Gastroesophageal sphincter (tissue), 4 donors: ENCODE results near the gene ADAM10. TPM values are rescaled to one million over a fixed set of nuclear protein-coding genes. Genes with fewer than 3 reads are reported as not detected.
"Not testable (repeated sequence)": the region's sequence is repeated elsewhere in the genome, so short reads cannot be mapped to it uniquely, and the experiment has no call there.

Source experiments
- ATAC-seq: fragments of 150-250 bp; one replicate; pipeline ENCODE4 v1.9.1; 2016; ENCODE audit warnings: mild to moderate bottlenecking, moderate library complexity
- H3K27ac ChIP-seq, 4 donors: fragments of 200-600 bp; sonication (generic) in 3 of 4; 1 replicate in 3 of 4; 2 replicates in 1 of 4; pipeline ENCODE4 v1.5.1; 2016 to 2019
- H3K27me3 ChIP-seq: fragments of 200-600 bp; sonication (generic); one replicate; pipeline ENCODE4 v1.5.1; 2019
- H3K36me3 ChIP-seq, 2 donors: fragments of 200-600 bp; sonication (generic); one replicate each; pipeline ENCODE4 v1.5.1; 2019; ENCODE audit warnings: control low read depth in 1 of 2
- H3K4me1 ChIP-seq, 3 donors: fragments of 200-600 bp; sonication (generic); 1 replicate in 2 of 3; 2 replicates in 1 of 3; pipeline ENCODE4 v1.5.1; 2016 to 2019; ENCODE audit warnings: control low read depth in 2 of 3
- H3K4me3 ChIP-seq, 2 donors: fragments of 200-600 bp; sonication (generic); one replicate each; pipeline ENCODE4 v1.5.1; 2019; ENCODE audit warnings: mild to moderate bottlenecking in 1 of 2, moderate library complexity in 1 of 2
- H3K9me3 ChIP-seq, 3 donors: fragments of 200-600 bp; sonication (generic); one replicate each; pipeline ENCODE4 v1.5.1; 2017 to 2019; ENCODE audit warnings: control low read depth in 2 of 3
- EP300 ChIP-seq: sonication (generic); formaldehyde crosslinking; IDR thresholded peaks from one replicate; pipeline ENCODE4 v1.6.1; 2017; ENCODE audit warnings: antibody characterized with exemption, mild to moderate bottlenecking
- POLR2A ChIP-seq, 2 donors: fragments of 450-650 bp; IDR thresholded peaks; one replicate each; pipeline ENCODE4 v1.6.1; 2017; ENCODE audit warnings: antibody characterized with exemption in 2 of 2, mild to moderate bottlenecking in 2 of 2, moderate library complexity in 1 of 2
- POLR2AphosphoS5 ChIP-seq: sonication (generic); formaldehyde crosslinking; IDR thresholded peaks from one replicate; pipeline ENCODE4 v1.6.1; 2017; ENCODE audit warnings: antibody characterized with exemption
- WGBS, 2 donors: methylation state at CpG; one replicate each; pipeline ENCODE4 v1.1.5; 2018; ENCODE audit warnings: low coverage in 1 of 2; 5-methylcytosine and 5-hydroxymethylcytosine counted together
- total RNA-seq, 4 donors: library from RNA; depleted of rRNA; stranded (reverse); fragments of >200 nt; gene quantifications; one replicate each; pipeline ENCODE4 v1.1.0, GENCODE V29; 2016
- TF ChIP-seq, protein P1 (sequence below), 4 experiments: fragments of 200-600 bp in 2 of 4; fragments of 450-650 bp in 2 of 4; sonication (generic) in 1 of 4; IDR thresholded peaks; one replicate each; pipeline ENCODE4 v1.5.1; 2017 to 2019; ENCODE audit warnings: antibody characterized with exemption in 4 of 4, mild to moderate bottlenecking in 2 of 4, moderate library complexity in 2 of 4

Gene ADAM10
- total RNA-seq, 4 donors from 2014 or later, result 59.5 to 69.1 (median 62.3) TPM

DNA sequence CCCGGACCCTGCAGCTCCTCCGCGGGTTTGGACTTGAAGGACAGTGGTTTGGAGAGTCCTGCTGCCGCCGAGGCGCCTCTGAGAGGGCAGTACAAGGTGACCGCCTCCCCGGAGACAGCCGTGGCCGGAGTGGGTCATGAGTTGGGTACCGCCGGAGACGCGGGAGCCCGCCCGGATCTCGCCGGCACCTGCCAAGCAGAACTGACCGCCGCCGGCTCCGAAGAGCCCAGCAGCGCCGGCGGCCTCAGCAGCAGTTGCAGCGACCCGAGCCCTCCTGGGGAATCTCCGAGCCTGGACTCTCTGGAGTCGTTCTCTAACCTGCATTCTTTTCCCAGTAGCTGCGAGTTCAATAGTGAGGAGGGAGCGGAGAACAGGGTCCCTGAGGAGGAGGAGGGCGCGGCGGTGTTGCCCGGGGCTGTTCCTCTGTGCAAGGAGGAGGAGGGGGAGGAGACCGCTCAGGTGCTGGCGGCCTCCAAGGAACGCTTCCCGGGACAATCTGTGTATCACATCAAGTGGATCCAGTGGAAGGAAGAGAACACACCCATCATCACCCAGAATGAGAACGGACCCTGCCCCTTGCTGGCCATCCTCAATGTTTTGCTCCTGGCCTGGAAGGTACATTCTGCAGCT, 22.2 kb upstream of the ADAM10 start:
- H3K27me3 ChIP-seq, result no peaks in the 10 kb centered on the region
- no peaks in the 10 kb centered on the region for H3K36me3 ChIP-seq
- no peak for TF ChIP-seq POLR2AphosphoS5
- no peak for TF ChIP-seq POLR2A (IDR thresholded peaks at IDR 0.05)
- no peak for TF ChIP-seq EP300
- TF ChIP-seq, protein P1, sequence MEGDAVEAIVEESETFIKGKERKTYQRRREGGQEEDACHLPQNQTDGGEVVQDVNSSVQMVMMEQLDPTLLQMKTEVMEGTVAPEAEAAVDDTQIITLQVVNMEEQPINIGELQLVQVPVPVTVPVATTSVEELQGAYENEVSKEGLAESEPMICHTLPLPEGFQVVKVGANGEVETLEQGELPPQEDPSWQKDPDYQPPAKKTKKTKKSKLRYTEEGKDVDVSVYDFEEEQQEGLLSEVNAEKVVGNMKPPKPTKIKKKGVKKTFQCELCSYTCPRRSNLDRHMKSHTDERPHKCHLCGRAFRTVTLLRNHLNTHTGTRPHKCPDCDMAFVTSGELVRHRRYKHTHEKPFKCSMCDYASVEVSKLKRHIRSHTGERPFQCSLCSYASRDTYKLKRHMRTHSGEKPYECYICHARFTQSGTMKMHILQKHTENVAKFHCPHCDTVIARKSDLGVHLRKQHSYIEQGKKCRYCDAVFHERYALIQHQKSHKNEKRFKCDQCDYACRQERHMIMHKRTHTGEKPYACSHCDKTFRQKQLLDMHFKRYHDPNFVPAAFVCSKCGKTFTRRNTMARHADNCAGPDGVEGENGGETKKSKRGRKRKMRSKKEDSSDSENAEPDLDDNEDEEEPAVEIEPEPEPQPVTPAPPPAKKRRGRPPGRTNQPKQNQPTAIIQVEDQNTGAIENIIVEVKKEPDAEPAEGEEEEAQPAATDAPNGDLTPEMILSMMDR (IDR thresholded peaks at IDR 0.05), result no peak
- peak; percentile 13 for ATAC-seq
- H3K9me3 ChIP-seq, result no peaks in the 10 kb centered on the region
- WGBS, 2 donors, result 0% methylated on average over 1 of the region's 40 CpGs
- peaks cover 0 to 56% (median 4%) of the 10 kb centered on the region in 3 donors for H3K4me1 ChIP-seq
- peak overlapping the region; percentile 96 to 99 (median 99) for H3K27ac ChIP-seq
- peak overlapping the region; percentile 89 to 97 for H3K4me3 ChIP-seq

DNA sequence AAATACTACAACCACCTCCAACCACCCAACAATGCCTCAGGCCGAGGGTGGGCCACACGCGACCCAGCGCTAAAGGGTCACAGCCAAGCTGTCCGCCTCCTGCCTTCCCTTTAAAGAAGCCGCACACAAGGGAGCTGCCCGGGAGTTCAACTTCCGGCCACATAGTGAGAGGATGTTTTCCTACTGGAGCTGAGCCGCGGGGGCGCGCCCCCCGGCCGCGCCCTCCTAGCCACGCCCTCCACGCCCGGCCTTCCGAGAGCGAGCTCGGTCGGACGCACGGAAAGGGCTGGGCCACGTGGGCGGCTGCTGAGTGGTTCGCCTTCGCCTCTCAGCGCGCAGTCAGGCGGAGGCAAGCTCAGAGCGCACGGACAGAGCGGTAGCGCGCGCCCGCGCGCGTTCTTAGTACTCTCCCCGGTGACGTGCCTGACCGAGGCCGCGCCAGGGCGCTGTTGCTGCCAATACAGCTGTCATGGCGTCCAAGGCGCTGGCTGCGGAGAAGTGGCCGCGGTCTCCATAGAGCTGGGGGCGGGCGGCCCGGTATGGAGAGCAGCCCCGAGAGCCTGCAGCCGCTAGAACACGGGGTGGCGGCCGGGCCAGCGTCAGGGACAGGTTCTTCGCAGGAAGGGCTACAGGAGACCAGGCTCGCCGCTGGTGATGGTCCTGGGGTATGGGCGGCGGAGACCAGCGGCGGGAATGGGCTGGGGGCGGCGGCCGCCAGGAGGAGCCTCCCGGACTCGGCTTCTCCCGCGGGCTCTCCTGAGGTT, 21.5 kb upstream of the ADAM10 start, which contains the start of gene MINDY2:
Gene MINDY2, plus strand, starts transcription at position 446 of the 764 bp plus-strand sequence. Its CDS starts 94 bp downstream, at position 540.
- TF ChIP-seq, protein P1 (IDR thresholded peaks at IDR 0.05), result peak in 2 of 4 experiments; percentile 33 to 39
- TF ChIP-seq POLR2A (IDR thresholded peaks at IDR 0.05) (peak; percentile 83 to 88), EP300 (no peak), POLR2AphosphoS5 (peak; percentile 94)
- ATAC-seq, result peak; percentile 99

DNA sequence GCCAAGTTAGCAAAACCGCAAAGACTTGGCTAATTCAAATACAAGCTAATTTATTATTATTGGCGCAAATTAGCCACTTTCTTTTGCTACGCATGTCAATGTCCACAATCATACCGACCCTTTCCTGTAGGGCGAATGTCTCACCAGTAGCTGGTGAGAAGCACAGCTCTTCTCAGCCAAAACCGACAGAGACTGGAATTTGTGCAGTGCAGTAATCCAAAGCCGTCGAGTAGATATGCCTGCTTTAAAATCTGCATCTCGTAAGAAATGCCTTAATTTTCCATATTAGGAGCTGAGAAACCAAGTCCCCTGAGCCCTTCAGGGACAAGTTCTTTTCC, 21.0 kb upstream of the ADAM10 start:
- ATAC-seq, result peak; percentile 31
- Histone ChIP-seq H3K36me3 (no peaks in the 10 kb centered on the region), H3K4me1 (peaks cover 0 to 44% (median 4%) of the 10 kb centered on the region in 3 donors), H3K9me3 (no peaks in the 10 kb centered on the region), H3K27me3 (no peaks in the 10 kb centered on the region), H3K4me3 (peak overlapping the region; percentile 70 to 97), H3K27ac (peak overlapping the region; percentile 96 to 99 (median 99))
- TF ChIP-seq, protein P1 (IDR thresholded peaks at IDR 0.05), result peak; percentile 13 to 45 (median 29)
- TF ChIP-seq POLR2A (IDR thresholded peaks at IDR 0.05), result no peak
- 3 to 5% methylated on average over 7 to 8 of the region's 9 CpGs for WGBS, 2 donors

More for the DNA sequence above, 21.5 kb upstream of the ADAM10 start, which contains the start of gene MINDY2:
- Histone ChIP-seq H3K36me3 (no peaks in the 10 kb centered on the region), H3K27me3 (no peaks in the 10 kb centered on the region), H3K4me3 (peak within 1 kb of the TSS; percentile 89 to 97), H3K4me1 (peaks cover 0 to 49% (median 4%) of the 10 kb centered on the region in 3 donors), H3K9me3 (no peaks in the 10 kb centered on the region), H3K27ac (peak within 1 kb of the TSS; percentile 96 to 99 (median 99))
- no CpG with 5 or more reads among the region's 75 CpGs for WGBS, 2 donors

DNA sequence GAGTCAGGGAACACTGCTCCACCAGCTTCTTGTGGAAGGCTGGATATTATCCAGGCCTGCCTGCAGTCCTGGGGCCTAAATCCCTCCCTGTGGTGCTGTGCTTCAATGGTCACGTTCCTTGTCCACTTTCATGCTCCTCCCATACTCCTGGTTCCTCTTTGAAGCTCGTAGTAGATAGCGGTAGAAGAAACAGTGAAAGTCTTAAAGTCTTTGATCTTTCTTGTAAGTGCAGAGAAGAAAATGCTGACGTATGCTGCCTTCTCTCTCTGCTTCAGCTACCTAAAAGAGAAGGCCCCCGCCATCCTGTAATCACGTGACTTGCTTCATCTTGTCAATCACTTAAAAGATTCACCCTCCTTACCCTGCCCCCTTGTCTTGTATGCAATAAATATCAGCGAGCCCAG, 19.1 kb upstream of the ADAM10 start:
- not testable (repeated sequence) for ATAC-seq, H3K4me3 ChIP-seq, H3K27me3 ChIP-seq, H3K36me3 ChIP-seq, H3K9me3 ChIP-seq, H3K27ac ChIP-seq
- H3K4me1 ChIP-seq, result peaks cover 0 to 25% (median 0%) of the 10 kb centered on the region in 3 donors
- 74 to 89% methylated on average over 6 to 7 of the region's 7 CpGs for WGBS, 2 donors

DNA sequence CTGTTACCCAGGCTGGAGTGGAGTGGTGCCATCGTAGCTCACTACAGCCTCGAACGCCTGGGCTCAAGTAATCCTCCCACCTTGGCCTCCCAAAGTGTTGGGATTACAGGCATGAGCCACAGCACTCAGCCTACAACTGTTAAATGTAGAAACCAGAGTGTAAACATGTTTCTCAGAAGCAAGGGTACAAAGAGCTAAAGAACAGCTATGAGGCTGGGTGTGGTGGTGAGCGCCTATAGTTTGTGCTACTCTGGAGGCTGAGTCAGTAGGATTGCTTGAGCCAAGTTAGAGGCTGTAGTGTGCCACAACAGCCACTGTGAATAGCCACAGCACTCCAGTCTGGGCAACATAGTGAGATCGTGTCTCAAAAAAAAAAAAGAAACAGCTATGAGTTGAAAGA, 16.8 kb upstream of the ADAM10 start:
- no peak for ATAC-seq
- H3K9me3 ChIP-seq, result peaks cover 0 to 7% (median 0%) of the 10 kb centered on the region in 3 donors
- WGBS, 2 donors, result 66 to 82% methylated on average over 4 of the region's 5 CpGs
- TF ChIP-seq, protein P1 (IDR thresholded peaks at IDR 0.05), result no peak
- no peak for TF ChIP-seq POLR2AphosphoS5
- TF ChIP-seq EP300, result no peak
- TF ChIP-seq POLR2A (IDR thresholded peaks at IDR 0.05), result no peak
- no peak overlapping the region for H3K27ac ChIP-seq
- peaks cover 0 to 10% (median 0%) of the 10 kb centered on the region in 3 donors for H3K4me1 ChIP-seq
- no peaks in the 10 kb centered on the region for H3K27me3 ChIP-seq
- H3K36me3 ChIP-seq, result no peaks in the 10 kb centered on the region
- H3K4me3 ChIP-seq, result no peak overlapping the region
